NCI-H2171 treated with DMSO at 0.1 percent for 48 hours (cell line): ENCODE measurements around the gene CDKAL1.
"Not testable (repeated sequence)": the region's sequence is repeated elsewhere in the genome, so short reads cannot be mapped to it uniquely, and the experiment has no call there.

Experiments used
- DNase-seq: peaks from one replicate; lab custom pipeline; 2025; lab: John Stamatoyannopoulos, UW

The CDKAL1 gene

GRCh38 chr6:21219241-21219640 lies 685.0 kb downstream of the CDKAL1 start:
- DNase-seq: no peak

- no peak for DNase-seq
Observed at GRCh38 chr6:21219856-21220255, 685.6 kb downstream of the CDKAL1 start.

GRCh38 chr6:21220271-21220987 lies 686.2 kb downstream of the CDKAL1 start:
- no peak for DNase-seq

GRCh38 chr6:21222656-21223055 lies 688.4 kb downstream of the CDKAL1 start:
- DNase-seq: peak; percentile 92

GRCh38 chr6:21225912-21226311 lies 691.7 kb downstream of the CDKAL1 start:
- peak; percentile 45 for DNase-seq

GRCh38 chr6:21227486-21227885 lies 693.2 kb downstream of the CDKAL1 start:
- no peak for DNase-seq

GRCh38 chr6:21228411-21228810 lies 694.2 kb downstream of the CDKAL1 start:
- no peak for DNase-seq

- DNase-seq: no peak
Observed at GRCh38 chr6:21228876-21229460, 694.7 kb downstream of the CDKAL1 start.

GRCh38 chr6:21230536-21230935 lies 696.3 kb downstream of the CDKAL1 start:
- no peak for DNase-seq

- no peak for DNase-seq
Observed at GRCh38 chr6:21235162-21235561, 700.9 kb downstream of the CDKAL1 start.

- no peak for DNase-seq
Observed at GRCh38 chr6:21238208-21238607, 704.0 kb downstream of the CDKAL1 start.

GRCh38 chr6:21240709-21241108 lies 706.5 kb downstream of the CDKAL1 start:
- DNase-seq: no peak

- DNase-seq: peak; percentile 96
Observed at GRCh38 chr6:21241231-21242130, 707.2 kb downstream of the CDKAL1 start.

- no peak for DNase-seq
Observed at GRCh38 chr6:21244897-21245470, 710.7 kb downstream of the CDKAL1 start.

- DNase-seq: no peak
Observed at GRCh38 chr6:21245488-21245887, 711.2 kb downstream of the CDKAL1 start.

GRCh38 chr6:21246075-21246474 lies 711.8 kb downstream of the CDKAL1 start:
- no peak for DNase-seq

GRCh38 chr6:21254460-21254859 lies 720.2 kb downstream of the CDKAL1 start:
- not testable (repeated sequence) for DNase-seq

GRCh38 chr6:21256197-21256596 lies 721.9 kb downstream of the CDKAL1 start:
- no peak for DNase-seq

GRCh38 chr6:21257125-21257524 lies 722.9 kb downstream of the CDKAL1 start:
- no peak for DNase-seq

GRCh38 chr6:21258665-21259064 lies 724.4 kb downstream of the CDKAL1 start:
- DNase-seq: no peak

GRCh38 chr6:21259660-21260059 lies 725.4 kb downstream of the CDKAL1 start:
- no peak for DNase-seq

- no peak for DNase-seq
Observed at GRCh38 chr6:21262504-21262903, 728.2 kb downstream of the CDKAL1 start.
